IPS-18c (cell line): ENCODE results near the gene CTNNA3.
"Not testable (repeated sequence)": the region's sequence is repeated elsewhere in the genome, so short reads cannot be mapped to it uniquely, and the experiment has no call there.

Source experiments
- H3K4me3 ChIP-seq: 2 replicates; pipeline ENCODE4 v1.7.0; 2013; ENCODE audit warnings: low read depth, mild to moderate bottlenecking, low read length, moderate library complexity; ENCODE audit not compliant: insufficient read depth
- H3K9me3 ChIP-seq: one replicate; pipeline ENCODE4 v1.6.1; 2013; ENCODE audit warnings: mild to moderate bottlenecking, low read length, moderate library complexity; ENCODE audit not compliant: control insufficient read depth, insufficient read depth

The CTNNA3 gene

DNA sequence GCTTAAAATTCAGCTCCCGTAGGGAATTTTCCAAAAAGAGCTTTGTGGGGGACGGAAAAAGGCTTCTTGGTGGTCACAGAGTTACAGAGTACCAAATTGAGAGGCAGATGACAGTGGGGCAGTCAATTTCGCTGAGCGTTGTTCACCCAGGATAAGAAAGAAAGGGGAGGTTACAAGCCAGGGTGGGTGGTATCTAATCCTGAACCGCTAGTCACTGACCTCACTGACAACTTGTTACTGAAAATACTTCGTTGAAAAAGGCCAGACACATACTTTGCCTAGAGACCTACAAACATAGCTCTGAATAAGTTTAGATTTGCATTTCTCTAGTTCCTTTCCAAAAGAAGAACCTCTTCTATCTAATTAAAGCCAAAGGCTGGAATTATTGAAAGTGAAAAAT lies at the start of gene CTNNA3:
Gene CTNNA3 (minus strand): TSS at position 167 of the 400 bp plus-strand sequence.
- peaks cover 6% of the 10 kb centered on the region for H3K9me3 ChIP-seq
- H3K4me3 ChIP-seq: no peak within 1 kb of the TSS

DNA sequence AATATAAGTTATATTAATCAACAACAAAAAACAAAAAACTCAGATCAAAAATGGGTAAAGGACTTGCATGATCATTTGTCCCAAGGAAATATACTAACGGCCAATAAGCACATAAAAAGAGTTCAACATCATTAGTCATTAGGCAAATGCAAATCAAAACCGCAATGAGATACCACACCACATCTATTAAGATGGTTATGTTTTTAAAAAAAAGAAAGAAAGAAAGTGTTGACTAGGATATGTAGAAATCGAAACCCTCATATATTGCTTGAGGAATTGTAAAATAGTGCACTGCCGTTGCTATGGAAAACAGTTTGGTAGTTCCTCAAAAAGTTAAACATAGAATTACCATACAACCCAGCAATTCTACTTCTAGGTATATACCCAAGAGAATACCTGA lies 39.4 kb upstream of the CTNNA3 start:
- H3K9me3 ChIP-seq: no peaks in the 10 kb centered on the region
- H3K4me3 ChIP-seq: no peak overlapping the region

DNA sequence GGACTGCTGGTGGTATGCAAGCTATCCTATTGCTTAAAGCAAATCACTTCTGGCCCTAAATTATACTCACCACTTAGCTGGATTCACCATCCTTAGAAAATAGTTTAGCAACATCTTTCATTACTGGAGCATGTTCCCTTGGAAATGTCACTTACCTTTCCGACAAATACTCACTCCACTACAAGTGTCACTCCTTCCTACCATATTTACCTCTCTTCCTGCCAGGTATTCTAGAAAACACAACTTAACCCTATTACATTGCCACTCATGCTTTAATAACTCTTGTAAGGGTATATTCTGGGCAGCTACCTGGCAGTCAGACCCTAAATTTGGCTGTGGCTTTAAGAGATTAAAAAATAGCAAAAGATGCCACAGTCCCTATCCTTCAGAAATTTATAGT lies 37.5 kb upstream of the CTNNA3 start:
- no peak overlapping the region for H3K4me3 ChIP-seq
- H3K9me3 ChIP-seq: no peaks in the 10 kb centered on the region

DNA sequence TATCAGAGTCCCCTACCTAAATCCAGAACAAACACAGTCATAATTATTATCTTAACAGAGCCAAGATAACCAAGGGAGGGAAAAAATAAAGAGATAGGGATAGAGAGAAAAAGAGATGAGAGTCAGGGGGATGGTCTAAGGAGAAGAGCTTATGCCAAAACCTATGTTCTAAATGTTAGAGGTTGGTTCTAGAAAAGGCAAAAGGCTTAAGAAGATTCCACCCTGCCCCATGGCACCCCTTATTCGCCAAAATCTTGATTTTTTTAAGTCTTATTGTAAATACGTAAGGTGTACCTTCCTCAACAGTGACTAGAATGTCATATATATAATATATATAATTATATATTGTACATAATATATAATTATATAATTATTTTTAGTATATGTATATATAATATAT lies 29.6 kb upstream of the CTNNA3 start:
- Histone ChIP-seq H3K4me3 (no peak overlapping the region), H3K9me3 (no peaks in the 10 kb centered on the region)

DNA sequence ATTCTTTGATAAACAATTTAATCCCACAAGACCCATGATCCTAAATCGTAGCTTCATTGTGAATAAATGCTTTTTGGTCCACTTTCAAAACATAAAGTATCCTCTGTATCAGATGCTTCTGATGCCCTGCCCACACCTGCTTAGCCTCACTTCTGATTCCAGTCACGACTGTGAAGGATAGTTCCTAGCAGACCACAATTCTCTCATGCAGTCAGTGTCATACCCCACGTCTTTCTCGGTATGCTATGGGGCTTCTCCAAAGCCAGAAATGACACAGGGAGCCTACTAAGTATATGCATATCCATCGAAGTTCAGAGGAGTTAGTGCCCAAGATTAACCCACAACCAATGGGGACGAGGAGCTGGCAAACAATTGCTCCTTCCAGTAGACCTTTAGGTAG lies 27.6 kb upstream of the CTNNA3 start:
- Histone ChIP-seq H3K4me3 (no peak overlapping the region), H3K9me3 (no peaks in the 10 kb centered on the region)

DNA sequence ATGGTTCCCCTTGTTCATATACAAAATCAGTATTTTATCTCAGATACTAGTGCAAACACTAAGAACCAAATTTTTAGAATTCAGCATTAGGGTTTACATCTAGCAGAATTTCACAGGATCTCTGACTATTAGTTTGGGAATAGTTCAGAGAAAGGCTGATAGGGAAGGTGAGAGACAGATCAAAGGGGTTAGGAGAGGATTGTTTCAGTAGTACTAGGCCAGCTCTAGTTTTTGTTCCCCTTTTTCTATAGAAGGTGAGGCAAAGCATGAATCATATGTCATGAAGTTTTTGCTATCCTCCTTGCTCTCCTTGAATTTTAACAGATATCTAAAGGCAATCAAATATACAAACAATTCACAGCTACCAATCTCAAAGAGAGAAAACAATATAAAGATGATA lies 26.1 kb upstream of the CTNNA3 start:
- H3K9me3 ChIP-seq: no peaks in the 10 kb centered on the region
- no peak overlapping the region for H3K4me3 ChIP-seq

DNA sequence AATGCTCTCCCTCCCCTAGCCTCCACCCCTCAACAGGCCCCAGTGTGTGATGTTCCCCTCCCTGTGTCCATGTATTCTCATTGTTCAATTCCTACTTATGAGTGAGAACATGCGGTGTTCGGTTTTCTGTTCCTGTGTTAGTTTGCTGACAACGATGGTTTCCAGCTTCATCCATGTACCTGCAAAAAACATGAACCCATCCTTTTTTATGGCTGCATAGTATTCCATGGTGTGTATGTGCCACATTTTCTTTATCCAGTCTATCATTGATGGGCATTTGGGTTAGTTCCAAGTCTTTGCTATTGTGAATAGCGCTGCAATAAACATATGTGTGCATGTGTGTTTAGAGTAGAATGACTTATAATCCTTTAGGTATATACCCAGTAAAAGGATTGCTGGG lies 20.5 kb upstream of the CTNNA3 start:
- H3K4me3 ChIP-seq, H3K9me3 ChIP-seq: not testable (repeated sequence)

DNA sequence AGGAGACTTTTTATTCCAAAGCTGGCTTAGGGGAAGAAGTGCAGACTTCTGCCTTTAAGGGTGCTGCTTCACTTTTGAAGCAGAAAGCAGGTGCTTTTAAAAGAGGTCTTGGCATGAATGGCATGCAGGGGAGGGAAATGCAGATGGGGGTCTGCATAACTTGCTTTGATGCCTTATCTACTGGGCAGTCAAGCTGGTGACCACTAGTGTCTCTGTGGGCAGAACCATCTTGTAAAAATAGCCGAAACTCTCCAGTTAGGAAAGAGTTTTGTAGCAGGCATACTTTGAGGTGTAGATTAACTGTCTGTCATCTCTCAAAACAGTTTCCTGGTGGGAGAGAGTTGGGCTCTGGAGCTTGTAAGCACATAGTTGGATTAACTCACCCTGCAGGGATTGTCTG lies 9.9 kb upstream of the CTNNA3 start:
- H3K9me3 ChIP-seq: no peaks in the 10 kb centered on the region
- H3K4me3 ChIP-seq: no peak overlapping the region

DNA sequence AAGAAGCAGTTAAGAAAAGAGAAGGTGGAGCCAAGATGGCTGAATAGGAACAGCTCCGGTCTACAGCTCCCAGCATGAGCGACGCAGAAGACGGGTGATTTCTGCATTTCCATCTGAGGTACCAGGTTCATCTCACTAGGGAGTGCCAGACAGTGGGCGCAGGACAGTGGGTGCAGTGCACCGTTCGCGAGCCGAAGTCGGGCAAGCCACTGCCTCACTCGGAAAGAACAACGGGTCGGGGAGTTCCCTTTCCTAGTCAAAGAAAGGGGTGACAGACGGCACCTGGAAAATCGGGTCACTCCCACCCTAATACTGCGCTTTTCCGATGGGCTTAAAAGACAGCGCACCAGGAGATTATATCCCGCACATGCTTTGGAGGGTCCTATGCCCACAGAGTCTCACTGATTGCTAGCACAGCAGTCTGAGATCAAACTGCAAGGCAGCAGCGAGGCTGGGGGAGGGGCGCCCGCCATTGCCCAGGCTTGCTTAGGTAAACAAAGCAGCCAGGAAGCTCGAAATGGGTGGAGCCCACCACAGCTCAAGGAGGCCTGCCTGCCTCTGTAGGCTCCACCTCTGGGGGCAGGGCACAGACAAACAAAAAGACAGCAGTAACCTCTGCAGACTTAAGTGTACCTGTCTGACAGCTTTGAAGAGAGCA lies 3.7 kb upstream of the CTNNA3 start:
- not testable (repeated sequence) for H3K4me3 ChIP-seq, H3K9me3 ChIP-seq

DNA sequence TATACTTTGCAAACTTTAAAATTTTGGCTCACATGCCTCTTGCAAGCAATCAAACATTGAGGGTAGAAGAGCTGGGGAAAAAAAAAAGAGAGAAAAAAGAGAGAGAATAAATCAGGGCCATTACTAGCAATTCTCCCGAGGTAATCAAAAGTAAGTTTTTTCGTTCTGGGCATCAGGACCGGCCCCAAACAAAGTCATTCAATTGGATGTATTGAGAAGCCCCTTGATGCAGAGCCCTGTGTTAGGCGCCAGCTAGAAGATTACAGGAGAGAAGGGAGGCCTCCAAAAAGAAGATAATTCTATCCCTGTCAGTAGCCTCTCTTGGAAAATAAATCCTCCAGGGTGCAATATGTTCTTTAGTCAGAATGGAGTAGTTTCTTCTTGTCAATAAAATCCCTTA lies 2.2 kb upstream of the CTNNA3 start:
- Histone ChIP-seq H3K4me3 (no peak overlapping the region), H3K9me3 (peaks cover 4% of the 10 kb centered on the region)

DNA sequence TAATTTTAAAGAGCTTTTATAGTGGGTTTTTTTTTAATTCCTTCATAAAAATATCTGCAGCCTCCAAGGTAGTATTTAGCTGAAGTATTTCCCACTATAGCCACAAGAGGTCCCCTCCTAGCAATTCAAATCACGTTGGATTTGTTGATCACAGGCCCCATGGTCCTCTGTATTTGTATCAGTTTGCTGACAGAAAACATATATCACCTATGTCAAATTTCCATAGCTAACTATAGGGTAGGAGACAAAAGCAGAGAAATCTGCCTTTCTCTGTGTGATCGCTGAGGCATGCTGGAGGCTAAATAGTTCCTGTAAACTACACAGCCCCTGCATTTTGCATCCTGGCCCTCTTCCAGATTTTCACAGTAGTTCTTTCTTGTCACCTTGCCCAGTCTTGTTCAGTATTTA lies 1.7 kb upstream of the CTNNA3 start:
- Histone ChIP-seq H3K4me3 (no peak overlapping the region), H3K9me3 (peaks cover 4% of the 10 kb centered on the region)

DNA sequence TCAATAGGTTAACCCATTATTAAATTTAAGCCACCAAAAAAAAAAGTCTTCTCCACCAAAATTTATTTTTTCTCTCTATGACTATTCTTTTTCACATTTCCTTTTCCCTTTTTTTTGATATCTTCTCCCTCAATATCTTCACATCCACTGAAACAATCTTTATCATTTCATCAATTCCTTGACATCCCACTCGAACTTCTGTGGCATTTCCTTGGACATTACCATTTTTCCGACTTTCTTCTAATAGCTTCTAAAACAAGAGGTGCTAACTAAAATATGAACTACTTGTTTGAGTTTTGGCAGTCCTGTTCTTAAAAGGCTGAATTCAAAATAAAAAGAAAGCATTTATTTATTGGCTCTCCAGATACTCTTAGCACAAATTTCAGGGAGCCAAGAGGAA lies 684 bp upstream of the CTNNA3 start:
- Histone ChIP-seq H3K9me3 (peaks cover 6% of the 10 kb centered on the region), H3K4me3 (no peak overlapping the region)

DNA sequence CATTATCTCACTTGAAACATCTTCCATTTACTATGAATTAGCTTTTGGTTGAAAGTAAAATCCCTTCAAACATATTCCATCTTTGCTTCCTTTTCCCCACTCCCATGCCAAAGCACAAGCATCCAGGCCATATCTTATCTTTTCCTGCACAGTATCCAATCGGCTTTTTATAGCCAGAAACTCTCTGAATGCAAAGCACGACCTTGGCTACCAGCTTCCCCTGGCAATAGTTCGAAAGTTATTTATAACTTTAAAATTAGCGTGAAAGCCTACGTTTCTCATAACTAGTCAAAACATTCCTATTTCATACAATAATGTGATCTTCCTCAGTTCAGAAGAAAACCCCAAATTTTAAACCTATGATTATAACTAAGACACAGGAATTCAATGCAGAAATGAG lies 440 bp downstream of the CTNNA3 start:
- Histone ChIP-seq H3K9me3 (peaks cover 6% of the 10 kb centered on the region), H3K4me3 (no peak overlapping the region)

DNA sequence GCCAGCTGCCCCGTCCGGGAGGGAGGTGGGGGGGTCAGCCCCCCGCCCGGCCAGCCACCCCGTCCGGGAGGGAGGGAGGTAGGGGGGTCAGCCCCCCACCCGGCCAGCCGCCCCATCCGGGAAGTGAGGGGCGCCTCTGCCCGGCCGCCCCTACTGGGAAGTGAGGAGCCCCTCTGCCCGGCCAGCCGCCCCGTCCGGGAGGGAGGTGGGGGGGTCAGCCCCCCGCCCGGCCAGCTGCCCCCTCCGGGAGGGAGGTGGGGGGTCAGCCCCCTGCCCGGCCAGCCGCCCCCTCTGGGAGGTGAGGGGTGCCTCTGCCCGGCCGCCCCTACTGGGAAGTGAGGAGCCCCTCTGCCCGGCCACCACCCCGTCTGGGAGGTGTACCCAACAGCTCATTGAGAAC lies 4.1 kb downstream of the CTNNA3 start:
- not testable (repeated sequence) for H3K9me3 ChIP-seq, H3K4me3 ChIP-seq

DNA sequence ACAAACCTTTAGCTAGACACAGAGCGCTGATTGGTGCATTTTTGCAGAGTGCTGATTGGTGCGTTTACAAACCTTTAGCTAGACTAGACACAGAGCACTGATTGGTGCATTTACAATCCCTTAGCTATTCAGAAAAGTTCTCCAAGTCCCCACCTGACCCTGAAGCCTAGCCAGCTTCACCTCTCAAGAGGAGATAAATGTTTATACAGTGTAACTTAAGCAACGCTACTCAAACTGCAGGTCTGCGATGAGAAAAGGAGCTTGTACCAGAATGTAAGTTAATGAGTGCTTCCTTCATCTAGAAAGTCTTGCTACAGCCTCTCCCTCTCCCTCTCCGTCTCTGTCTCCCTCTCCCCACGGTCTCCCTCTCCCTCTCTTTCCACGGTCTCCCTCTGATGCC lies 5.5 kb downstream of the CTNNA3 start:
- H3K9me3 ChIP-seq, H3K4me3 ChIP-seq: not testable (repeated sequence)

DNA sequence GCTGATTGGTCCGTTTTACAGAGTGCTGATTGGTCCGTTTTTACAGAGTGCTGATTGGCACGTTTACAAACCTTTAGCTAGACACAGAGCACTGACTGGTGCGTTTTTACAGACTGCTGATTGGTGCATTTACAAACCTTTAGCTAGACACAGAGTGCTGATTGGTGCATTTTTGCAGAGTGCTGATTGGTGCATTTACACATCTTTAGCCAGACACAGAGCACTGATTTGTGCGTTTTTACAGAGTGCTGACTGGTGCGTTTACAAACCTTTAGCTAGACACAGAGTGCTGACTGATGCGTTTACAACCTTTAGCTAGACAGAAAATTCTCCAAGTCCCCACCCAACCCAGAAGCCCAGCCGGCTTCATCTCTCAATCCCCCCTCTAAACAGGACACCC lies 11.9 kb downstream of the CTNNA3 start:
- not testable (repeated sequence) for H3K4me3 ChIP-seq, H3K9me3 ChIP-seq

DNA sequence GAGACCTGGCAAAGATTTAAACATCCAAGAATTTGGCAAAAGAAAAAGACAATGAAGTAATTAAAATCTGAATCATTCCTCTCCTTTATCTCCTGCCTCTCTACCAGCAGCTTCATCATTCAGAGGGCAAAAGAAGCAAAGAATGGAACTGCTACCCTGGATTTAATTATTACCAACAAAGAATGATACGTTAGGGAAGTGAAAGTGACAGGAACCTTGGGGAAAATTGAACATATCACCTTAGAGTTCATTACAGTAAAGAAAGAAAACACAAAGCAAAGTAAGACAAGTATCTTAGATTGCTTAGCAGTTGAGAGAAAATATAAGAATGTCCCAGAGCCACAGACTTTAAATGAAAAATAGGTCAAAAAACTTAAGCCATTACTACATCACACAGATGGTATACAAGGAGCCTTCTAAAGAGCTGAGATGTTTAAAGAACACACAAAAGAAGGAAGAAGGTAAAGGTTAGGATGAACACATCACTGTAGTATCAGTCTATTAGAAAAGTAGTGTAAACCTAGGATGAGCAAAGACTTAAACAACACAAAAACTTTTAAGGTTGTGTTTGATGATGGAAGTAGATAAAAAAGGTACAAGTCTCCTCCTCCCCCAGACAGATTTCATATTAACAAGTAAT lies 17.5 kb downstream of the CTNNA3 start:
- H3K9me3 ChIP-seq: peaks cover 5% of the 10 kb centered on the region
- H3K4me3 ChIP-seq: no peak overlapping the region

DNA sequence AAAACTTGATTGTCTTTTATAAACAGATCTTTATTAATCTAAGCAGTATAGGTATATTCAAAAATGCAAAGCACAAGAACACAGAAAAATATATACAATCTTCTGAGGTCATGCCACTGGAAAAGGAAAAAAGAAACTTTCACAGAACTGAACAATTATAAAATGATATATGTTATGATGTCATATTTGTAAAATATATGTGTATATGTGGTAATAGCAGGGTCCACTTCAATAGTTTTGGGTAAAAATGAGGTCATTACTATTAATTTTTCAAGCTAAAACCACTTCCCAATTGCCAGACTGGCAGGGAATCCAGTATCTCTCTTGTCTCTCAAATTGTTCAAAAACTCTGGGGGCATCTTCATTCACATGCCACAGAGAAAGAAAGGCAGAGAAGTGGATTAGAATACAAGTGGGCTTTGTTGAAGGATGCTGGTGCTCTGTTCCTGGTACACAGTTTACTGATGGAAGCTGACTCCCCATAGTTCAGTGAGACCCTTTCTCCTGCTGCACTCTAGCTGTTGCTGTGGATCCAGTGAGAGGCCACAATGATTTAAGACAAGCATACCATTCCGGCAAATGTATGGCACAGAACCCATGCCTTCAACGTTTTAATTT lies 19.7 kb downstream of the CTNNA3 start:
- Histone ChIP-seq H3K9me3 (no peaks in the 10 kb centered on the region), H3K4me3 (no peak overlapping the region)

DNA sequence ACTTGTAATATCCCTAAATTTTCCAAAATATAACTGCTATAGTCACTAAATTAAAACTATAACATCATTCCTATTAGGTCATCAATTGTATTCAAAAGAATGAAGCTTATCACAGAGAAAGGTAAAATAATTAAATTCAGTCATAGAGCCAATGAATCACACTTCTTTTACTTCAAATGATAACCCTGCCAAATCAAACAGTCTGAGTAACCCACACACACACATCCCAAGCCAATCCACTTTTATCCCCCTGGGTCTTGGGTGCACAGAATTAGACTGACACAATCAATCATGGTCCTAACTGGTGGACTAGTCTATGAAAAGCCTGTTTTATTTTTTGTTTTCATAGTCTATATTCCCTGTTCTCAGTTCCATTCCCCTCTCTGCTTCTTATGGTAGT lies 25.6 kb downstream of the CTNNA3 start:
- no peaks in the 10 kb centered on the region for H3K9me3 ChIP-seq

More for the DNA sequence above, 25.6 kb downstream of the CTNNA3 start:
- H3K4me3 ChIP-seq: no peak overlapping the region
